GM19193 (cell line): ENCODE results near the gene ADM2.

Experiments used
- POLR2A ChIP-seq: IDR thresholded peaks from 4 replicates; pipeline ENCODE4 v1.6.1; 2011; ENCODE audit not compliant: insufficient read depth, insufficient read length; ENCODE audit errors: extremely low read depth

ADM2 gene

GRCh38 chr22:50481440-50482106 is at the start of gene ADM2:
Gene ADM2, plus strand, starts transcription at chr22:50481543. Its CDS starts 305 bp downstream, at chr22:50481848.
- TF ChIP-seq POLR2A = no peak

GRCh38 chr22:50432131-50432876 is 49.0 kb upstream of the ADM2 start:
- TF ChIP-seq POLR2A = no peak

- TF ChIP-seq POLR2A = no peak
Measured at GRCh38 chr22:50434849-50435248, 46.5 kb upstream of the ADM2 start.

GRCh38 chr22:50435291-50436014 is 45.9 kb upstream of the ADM2 start:
- no peak for TF ChIP-seq POLR2A

- TF ChIP-seq POLR2A = no peak
Measured at GRCh38 chr22:50436015-50436830, 45.1 kb upstream of the ADM2 start.

GRCh38 chr22:50436841-50437341 is 44.5 kb upstream of the ADM2 start:
- TF ChIP-seq POLR2A = no peak

GRCh38 chr22:50437511-50438304 is 43.6 kb upstream of the ADM2 start:
- TF ChIP-seq POLR2A = no peak

- no peak for TF ChIP-seq POLR2A
Measured at GRCh38 chr22:50438305-50439275, 42.8 kb upstream of the ADM2 start.

- TF ChIP-seq POLR2A = no peak
Measured at GRCh38 chr22:50439314-50439870, 42.0 kb upstream of the ADM2 start.

GRCh38 chr22:50439871-50440331 is 41.4 kb upstream of the ADM2 start:
- TF ChIP-seq POLR2A = no peak

- TF ChIP-seq POLR2A = no peak
Measured at GRCh38 chr22:50440544-50441249, 40.6 kb upstream of the ADM2 start.
